Anterior cingulate cortex (tissue), 58 donors: ENCODE measurements around the gene NME3.

Experiments
- DNase-seq, 58 donors: peaks; one replicate each; lab custom pipeline; 2025; lab: John Stamatoyannopoulos, UW

Gene NME3

DNA sequence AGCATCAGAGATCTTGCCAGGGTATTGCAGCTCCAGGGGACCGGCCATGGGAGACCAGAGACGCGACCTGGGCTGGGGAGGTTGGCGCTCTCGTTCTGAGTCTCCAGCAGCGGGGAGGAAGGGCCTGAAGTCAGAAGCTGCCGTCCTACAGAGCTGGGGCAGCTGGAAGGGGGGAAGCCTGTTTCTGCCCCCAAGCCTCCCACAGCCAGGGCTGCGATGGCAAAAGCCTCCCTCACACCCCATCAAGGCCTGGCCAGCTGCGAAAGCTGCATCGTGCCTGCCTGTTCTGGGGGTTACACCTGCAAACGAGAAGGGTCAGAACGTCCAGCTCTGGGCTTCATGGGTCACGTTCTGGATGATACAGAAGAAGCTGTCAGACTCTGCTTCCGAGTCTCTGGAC is 39.3 kb downstream of the NME3 start:
- DNase-seq = no peak

DNA sequence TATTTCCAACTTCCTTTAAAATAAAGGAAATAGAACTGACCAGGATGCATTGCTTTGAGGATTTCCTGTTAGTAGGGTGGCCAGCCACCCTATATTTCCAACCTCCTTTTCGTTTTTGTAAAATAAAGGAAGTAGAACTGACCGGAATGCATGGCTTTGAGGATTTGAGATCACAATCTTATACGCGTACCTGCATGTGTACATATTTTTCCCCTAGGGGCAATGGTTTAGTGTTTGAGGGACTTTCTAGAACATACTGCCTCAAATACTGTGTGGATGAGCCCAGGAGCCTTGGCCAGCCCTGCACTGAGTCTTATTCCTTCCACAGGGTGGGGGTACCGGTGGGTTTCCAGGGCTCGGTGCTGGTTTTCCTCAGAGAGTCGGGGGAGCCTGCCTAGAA is 39.7 kb downstream of the NME3 start:
- DNase-seq = no peak

DNA sequence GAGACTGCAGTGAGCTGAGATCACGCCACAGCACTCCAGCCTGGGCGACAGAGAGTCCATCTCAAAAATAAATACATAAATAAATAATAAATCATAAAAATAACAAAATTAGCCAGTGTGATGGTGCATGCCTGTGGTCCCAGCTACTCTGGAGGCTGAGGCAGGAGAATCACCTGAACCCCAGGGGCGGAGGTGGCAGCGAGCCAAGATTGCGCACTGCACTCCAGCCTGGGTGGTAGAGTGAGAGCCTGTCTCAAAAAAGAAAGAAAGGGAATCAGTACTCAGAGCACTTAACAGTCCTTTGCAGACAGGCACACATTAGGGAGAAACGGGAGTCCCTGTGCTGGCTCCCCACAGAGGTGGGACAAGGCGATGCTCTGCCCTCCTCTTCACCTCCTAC is 40.3 kb downstream of the NME3 start:
- DNase-seq = no peak

DNA sequence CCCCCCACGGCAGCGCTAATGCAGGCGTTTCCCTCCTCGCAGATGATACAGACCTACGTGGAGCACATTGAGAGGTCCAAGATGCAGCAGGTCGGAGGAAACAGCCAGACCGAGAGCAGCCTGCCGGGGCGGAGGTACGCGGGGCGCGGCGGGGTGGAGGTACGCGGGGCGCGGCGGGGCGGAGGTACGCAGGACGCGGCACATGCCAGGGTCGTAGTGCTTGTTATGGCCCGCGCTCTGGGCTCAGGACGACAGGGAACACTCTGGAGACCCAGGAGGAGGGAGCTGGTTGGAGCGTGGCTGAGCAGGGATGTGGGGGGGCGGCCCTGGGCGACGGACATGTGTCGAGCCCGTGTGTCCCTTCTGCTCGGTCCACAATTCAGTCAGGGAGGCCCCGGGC is 41.9 kb downstream of the NME3 start:
- DNase-seq = no peak

DNA sequence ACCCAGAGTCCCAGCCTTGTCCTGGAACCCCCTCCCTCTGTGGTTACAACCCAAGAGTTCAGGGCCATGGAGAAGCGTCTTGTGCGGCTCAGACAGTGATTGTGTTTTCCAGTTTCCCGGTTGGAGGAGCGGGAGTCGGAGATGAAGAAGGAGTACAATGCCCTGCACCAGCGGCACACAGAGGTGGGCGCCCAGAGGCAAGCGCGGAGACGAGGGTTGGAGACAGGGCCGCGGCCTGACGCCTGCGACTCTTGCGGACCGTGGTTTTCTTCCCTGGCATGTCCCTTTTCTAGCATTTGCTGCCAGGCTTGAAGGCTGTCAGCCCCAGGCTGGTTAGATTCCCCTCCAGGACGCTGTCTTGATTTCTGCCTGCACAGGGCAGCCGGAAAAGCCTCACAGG is 42.3 kb downstream of the NME3 start:
- no peak for DNase-seq

DNA sequence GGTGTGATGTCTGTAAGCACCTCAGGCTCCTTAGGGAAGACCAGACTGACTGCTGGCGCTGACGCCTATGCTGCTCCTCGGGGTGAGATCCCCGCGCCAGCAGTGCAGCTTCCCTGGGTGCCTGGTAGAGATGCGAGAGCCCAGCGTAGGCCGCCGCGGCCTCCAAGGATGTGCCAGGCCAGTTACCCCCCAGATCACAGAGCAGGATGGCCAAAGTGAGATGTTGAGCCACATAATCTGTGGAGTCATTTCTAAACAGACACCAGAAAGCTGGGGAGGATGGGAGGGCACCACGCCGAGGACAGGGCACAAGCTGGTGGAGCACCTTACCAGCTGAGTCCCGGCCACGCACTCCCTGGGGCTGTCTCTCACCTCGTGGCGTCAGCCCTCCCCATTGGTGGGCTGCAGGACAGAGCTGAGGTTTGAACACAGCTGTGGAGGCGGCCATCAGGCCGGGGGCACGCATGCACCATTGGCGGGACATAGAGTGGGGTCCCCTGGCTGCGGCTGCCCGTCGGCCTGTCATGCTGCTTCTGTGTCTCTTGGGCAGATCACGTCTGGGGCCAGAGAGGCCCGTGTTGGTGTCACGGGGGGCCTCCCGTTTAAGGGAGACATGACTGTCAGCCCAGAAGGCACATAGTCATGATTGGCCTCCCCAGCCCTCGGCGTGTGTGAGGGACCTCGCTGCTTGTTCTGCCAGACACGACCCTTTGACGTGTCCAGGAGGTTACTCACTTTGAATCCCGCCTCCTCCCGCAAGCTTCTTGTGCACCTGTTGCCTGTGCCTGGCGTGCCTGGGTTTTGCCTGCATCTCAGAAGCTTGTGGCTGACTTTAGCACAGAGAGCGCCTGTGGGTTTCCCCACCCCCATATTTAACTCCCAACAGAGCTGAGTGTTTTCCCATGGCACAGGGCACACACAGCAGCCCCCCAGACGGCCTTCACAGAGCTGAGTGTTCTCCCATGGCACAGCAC is 43.4 kb downstream of the NME3 start:
- DNase-seq = no peak

DNA sequence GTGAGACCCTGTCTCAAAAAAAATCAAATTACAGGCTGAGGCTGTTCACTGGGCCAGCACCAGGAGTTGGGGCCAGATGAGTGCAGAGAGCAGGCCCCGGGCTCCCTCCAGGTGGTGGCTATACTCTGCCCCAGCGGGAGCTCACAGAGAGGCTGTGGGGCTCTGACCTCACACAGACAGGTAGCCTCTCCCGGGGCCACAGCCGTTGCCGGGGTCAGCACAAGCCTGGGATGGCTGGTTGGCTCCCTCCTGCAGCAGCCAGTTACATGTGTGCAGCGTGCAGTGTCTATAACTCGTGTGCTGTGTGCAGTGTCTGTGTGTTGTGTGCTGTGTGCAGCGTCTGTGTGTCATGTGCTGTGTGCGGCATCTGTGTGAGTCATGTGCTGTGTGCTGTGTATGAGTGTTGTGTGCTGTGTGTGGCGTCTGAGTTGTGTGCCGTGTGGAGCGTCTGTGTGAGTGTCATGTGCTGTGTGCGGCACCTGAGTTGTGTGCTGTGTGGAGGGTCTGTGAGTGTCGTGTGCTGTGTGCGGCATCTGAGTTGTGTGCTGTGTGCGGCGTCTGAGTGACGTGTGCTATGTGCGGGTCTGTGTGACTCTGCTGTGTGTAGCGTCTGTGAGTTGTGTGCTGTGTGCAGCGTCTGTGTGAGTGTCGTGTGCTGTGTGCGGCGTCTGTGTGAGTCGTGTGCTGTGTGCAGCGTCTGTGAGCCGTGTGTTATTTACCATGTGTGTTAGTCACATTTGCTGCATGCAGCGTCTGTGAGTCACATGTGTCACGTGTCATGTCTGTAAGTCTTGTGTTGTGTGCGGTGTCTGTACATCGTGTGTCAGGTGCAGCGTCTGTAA is 44.5 kb downstream of the NME3 start:
- DNase-seq = no peak

DNA sequence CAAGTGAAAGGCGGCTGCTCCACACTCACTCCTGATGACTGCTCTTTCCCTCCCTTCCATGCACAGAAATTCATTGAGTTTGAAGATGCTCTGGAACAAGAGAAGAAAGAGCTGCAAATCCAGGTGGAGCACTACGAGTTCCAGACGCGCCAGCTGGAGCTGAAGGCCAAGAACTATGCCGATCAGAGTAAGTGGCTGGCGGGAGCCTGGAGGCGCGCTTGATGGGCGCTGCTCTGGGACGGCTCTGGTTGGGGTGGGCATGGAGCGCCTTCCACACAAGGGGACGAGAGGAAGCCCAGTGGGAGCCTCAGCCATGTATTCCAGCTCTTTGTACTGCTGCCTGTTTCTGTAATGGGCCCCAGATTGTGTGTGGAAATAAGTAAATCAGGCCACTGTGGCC is 46.9 kb downstream of the NME3 start:
- DNase-seq = no peak

DNA sequence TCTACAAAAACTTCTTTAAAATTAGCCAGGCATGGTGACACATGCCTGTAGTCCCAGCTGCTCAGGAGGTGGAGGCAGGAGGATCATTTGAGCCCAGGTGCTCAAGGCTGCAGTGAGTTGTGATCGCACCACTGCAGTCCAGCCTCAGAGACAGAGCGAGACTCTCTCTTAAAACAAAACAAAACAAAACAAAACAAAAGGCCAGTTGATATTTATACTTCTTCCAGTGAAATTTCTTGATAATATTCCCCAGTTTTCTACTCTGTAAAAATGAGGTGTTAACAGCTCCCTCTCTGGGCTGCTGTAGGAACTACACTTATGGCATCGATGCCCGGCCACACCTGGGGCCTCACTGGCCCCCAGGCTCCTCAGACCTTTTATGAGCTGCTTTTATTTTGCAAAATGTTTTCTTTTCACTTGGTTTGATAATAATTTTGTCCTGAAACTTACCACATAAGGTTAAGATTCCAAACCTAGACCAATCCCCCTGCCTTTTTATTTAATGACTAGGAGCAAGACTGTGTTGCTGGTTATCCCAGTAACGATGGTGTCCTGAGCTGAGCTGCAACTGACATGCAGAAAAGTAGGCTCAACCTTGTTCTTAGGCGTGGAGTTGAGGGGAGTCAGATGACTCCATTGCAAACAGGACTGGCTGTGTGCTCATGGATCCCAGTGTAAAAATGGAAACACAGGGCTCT is 47.7 kb downstream of the NME3 start:
- peak in 19 of 58 donors; percentile 5 to 51 (median 26) for DNase-seq

DNA sequence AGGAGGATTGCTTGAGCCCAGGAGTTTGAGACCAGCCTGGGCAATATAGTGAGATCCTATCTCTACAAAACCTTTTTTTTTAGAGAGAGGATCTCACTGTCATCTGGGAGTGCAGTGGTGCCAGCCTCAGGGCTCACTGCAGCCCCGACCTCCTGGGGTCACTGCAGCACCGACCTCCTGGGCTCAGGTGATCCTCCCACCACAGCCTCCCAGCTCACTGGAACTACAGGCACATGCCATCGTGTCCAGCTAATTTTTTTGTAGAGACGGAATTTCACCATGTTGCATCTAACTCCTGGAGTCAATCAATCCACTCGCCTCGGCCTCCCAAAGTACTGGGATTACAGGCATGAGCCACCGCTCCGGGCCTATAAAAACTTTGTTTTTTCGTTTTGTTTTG is 50.0 kb downstream of the NME3 start:
- no peak for DNase-seq
